Liver (tissue), 9 donors: ENCODE results near the gene ARX. TPM values are rescaled to one million over a fixed set of nuclear protein-coding genes. Genes with fewer than 3 reads are reported as not detected.

Source experiments
- DNase-seq: peaks from one replicate; pipeline ENCODE4 v3.0.0-alpha.2; 2017; ENCODE audit warnings: low spot score
- H3K27ac ChIP-seq, 2 donors: one replicate each; pipeline ENCODE4 v1.7.0; 2013; ENCODE audit warnings: inconsistent platforms in 2 of 2, low read length in 2 of 2, control low read depth in 1 of 2, low read depth in 1 of 2, mild to moderate bottlenecking in 1 of 2
- H3K27me3 ChIP-seq, 4 donors: one replicate each; pipeline versions ENCODE4 v1.6.1 to v1.7.0; 2013; ENCODE audit warnings: low read length in 3 of 4, inconsistent platforms in 1 of 4, mild to moderate bottlenecking in 1 of 4, moderate library complexity in 1 of 4; ENCODE audit not compliant: control insufficient read depth in 4 of 4, insufficient read depth in 4 of 4
- H3K36me3 ChIP-seq, 4 donors: one replicate each; pipeline versions ENCODE4 v1.6.1 to v1.7.0; 2013; ENCODE audit warnings: low read length in 3 of 4, mild to moderate bottlenecking in 3 of 4, low read depth in 1 of 4, moderate library complexity in 1 of 4; ENCODE audit not compliant: control insufficient read depth in 4 of 4, insufficient read depth in 3 of 4
- H3K4me1 ChIP-seq, 4 donors: one replicate each; pipeline versions ENCODE4 v1.6.1 to v1.7.0; 2013; ENCODE audit warnings: low read length in 3 of 4, mild to moderate bottlenecking in 3 of 4, moderate library complexity in 1 of 4; ENCODE audit not compliant: control insufficient read depth in 4 of 4, insufficient read depth in 4 of 4
- H3K4me3 ChIP-seq, 3 donors: one replicate each; pipeline versions ENCODE4 v1.6.1 to v1.7.0; 2013; ENCODE audit warnings: low read length in 3 of 3, control low read depth in 1 of 3, low read depth in 1 of 3, mild to moderate bottlenecking in 1 of 3
- H3K9ac ChIP-seq, 2 donors: one replicate each; pipeline ENCODE4 v1.7.0; 2013; ENCODE audit warnings: low read length in 2 of 2, mild to moderate bottlenecking in 2 of 2, moderate library complexity in 2 of 2, control low read depth in 1 of 2, low read depth in 1 of 2
- H3K9me3 ChIP-seq, 4 donors: one replicate each; pipeline versions ENCODE4 v1.6.1 to v1.7.0; 2013; ENCODE audit warnings: low read length in 3 of 4; ENCODE audit not compliant: control insufficient read depth in 4 of 4
- CTCF ChIP-seq: fragments of 150-350 bp; IDR thresholded peaks from 2 replicates; pipeline ENCODE4 v1.5.1; 2017; ENCODE audit warnings: improper control_type of control experiment, low read depth, low read length; ENCODE audit not compliant: missing input control
- FOXA1 ChIP-seq: IDR thresholded peaks from 2 replicates; pipeline ENCODE4 v1.6.1; 2016; ENCODE audit warnings: antibody characterized with exemption
- FOXA2 ChIP-seq: IDR thresholded peaks from 2 replicates; pipeline ENCODE4 v1.6.1; 2016; ENCODE audit warnings: antibody characterized with exemption
- GABPA ChIP-seq, 2 donors: IDR thresholded peaks in 1 of 2; conservative IDR thresholded peaks in 1 of 2; 2 replicates each; pipeline ENCODE4 v1.6.1; 2016; ENCODE audit warnings: antibody characterized with exemption in 2 of 2, mild to moderate bottlenecking in 1 of 2, moderate library complexity in 1 of 2
- HNF4A ChIP-seq, 2 donors: conservative IDR thresholded peaks; 2 replicates each; pipeline ENCODE4 v1.6.1; 2016; ENCODE audit warnings: antibody characterized with exemption in 2 of 2, mild to moderate bottlenecking in 2 of 2
- JUND ChIP-seq, 2 donors: IDR thresholded peaks; 2 replicates each; pipeline ENCODE4 v1.6.1; 2016; ENCODE audit warnings: antibody characterized with exemption in 2 of 2
- NR2F2 ChIP-seq: IDR thresholded peaks from 2 replicates; pipeline ENCODE4 v1.6.1; 2016; ENCODE audit warnings: antibody characterized with exemption
- RAD21 ChIP-seq, 2 donors: IDR thresholded peaks; 2 replicates each; pipeline ENCODE4 v1.6.1; 2016; ENCODE audit warnings: antibody characterized with exemption in 2 of 2, mild to moderate bottlenecking in 2 of 2
- RXRA ChIP-seq, 2 donors: IDR thresholded peaks; 2 replicates each; pipeline ENCODE4 v1.6.1; 2017 to 2018; ENCODE audit warnings: antibody characterized with exemption in 2 of 2, mild to moderate bottlenecking in 1 of 2
- SP1 ChIP-seq: IDR thresholded peaks from 2 replicates; pipeline ENCODE4 v1.6.1; 2018; ENCODE audit warnings: antibody characterized with exemption, mild to moderate bottlenecking
- TAF1 ChIP-seq: conservative IDR thresholded peaks from 2 replicates; pipeline ENCODE4 v1.6.1; 2016; ENCODE audit warnings: antibody characterized with exemption, mild to moderate bottlenecking
- YY1 ChIP-seq: IDR thresholded peaks from 2 replicates; pipeline ENCODE4 v1.6.1; 2016; ENCODE audit warnings: antibody characterized with exemption, mild to moderate bottlenecking
- ZBTB33 ChIP-seq: IDR thresholded peaks from 2 replicates; pipeline ENCODE4 v1.6.1; 2016; ENCODE audit warnings: antibody characterized with exemption
- WGBS: extraction: QIAGEN DNeasy Blood & Tissue Kit; methylation state at CpG from one replicate; pipeline ENCODE4 v1.1.7; 2013; 5-methylcytosine and 5-hydroxymethylcytosine counted together
- polyA plus RNA-seq, 2 donors: library from polyadenylated mRNA; stranded (reverse) in 1 of 2; unstranded in 1 of 2; fragments of 200-250 nt in 1 of 2; fragments of >200 nt in 1 of 2; fragmentation: Nextera tagmentation in 1 of 2; extraction: Ambion mirVana in 1 of 2; gene quantifications; one replicate each; pipeline versions ENCODE4 v1.2.1 to v1.2.3, GENCODE V29; 2013 to 2015
- total RNA-seq, 2 donors: library from RNA; depleted of rRNA; stranded (reverse); fragments of >200 nt; gene quantifications; one replicate each; pipeline ENCODE4 v1.2.3, GENCODE V29; 2014
- TF ChIP-seq, protein P1 (sequence below): IDR thresholded peaks from 2 replicates; pipeline ENCODE4 v1.6.1; 2016; ENCODE audit warnings: antibody characterized with exemption
- TF ChIP-seq, protein P2 (sequence below): IDR thresholded peaks from 2 replicates; pipeline ENCODE4 v1.6.1; 2016; ENCODE audit warnings: antibody characterized with exemption, mild to moderate bottlenecking
- donor health status: healthy.
- donor health status: healthy.
- donor health status: healthy.
- donor health status: healthy.
- donor health status: healthy.

Gene ARX
- total and polyA plus RNA-seq, 4 donors, result not detected

- no peak for DNase-seq
- Histone ChIP-seq H3K36me3 (no peaks in the 10 kb centered on the region), H3K9ac (no peak overlapping the region), H3K4me1 (peaks cover 0 to 4% (median 1%) of the 10 kb centered on the region in 4 donors), H3K9me3 (no peaks in the 10 kb centered on the region), H3K27me3 (no peaks in the 10 kb centered on the region), H3K4me3 (no peak overlapping the region), H3K27ac (no peak overlapping the region)
- no peak for TF ChIP-seq CTCF
- TF ChIP-seq, protein P1, sequence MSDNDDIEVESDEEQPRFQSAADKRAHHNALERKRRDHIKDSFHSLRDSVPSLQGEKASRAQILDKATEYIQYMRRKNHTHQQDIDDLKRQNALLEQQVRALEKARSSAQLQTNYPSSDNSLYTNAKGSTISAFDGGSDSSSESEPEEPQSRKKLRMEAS, result no peak
- TF ChIP-seq YY1, result no peak
- no peak for TF ChIP-seq ZBTB33
- TF ChIP-seq HNF4A (conservative IDR thresholded peaks at IDR 0.05), result no peak
- TF ChIP-seq FOXA2, result no peak
- no peak for TF ChIP-seq GABPA (IDR thresholded peaks at IDR 0.05 in 1 of 2, conservative IDR thresholded peaks at IDR 0.05 in 1 of 2)
- TF ChIP-seq FOXA1, result no peak
- TF ChIP-seq NR2F2, result no peak
- TF ChIP-seq TAF1, result no peak
- TF ChIP-seq RAD21 (IDR thresholded peaks at IDR 0.05), result no peak
- no peak for TF ChIP-seq JUND (IDR thresholded peaks at IDR 0.05)
- TF ChIP-seq SP1, result no peak
- WGBS, result 95% methylated on average over 3 of the region's 3 CpGs
Observed at GRCh38 chrX:24981030-24981429, 34.7 kb downstream of the ARX start.

DNA sequence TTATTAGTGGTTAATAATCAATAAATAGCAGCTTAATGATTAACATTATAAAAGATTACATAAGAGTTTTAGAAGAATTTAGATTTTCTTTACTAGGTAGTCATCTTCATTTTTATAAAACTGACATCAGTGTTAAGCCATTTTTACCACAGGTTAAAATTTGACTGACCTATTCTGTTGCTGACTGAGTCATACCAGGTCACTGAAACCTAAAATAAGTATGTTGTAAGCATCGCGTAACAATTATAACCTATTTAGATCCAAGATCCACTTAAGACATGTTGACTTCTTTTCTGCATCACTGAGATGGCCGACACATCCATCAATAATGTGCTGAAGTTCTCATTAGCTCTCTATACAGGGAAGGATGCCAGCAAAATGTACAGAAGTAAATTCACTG lies 36.7 kb downstream of the ARX start:
- no peak for TF ChIP-seq FOXA2
- TF ChIP-seq TAF1, result no peak
- TF ChIP-seq RXRA (IDR thresholded peaks at IDR 0.05), result no peak
- TF ChIP-seq NR2F2, result no peak
- TF ChIP-seq JUND (IDR thresholded peaks at IDR 0.05), result no peak
- TF ChIP-seq YY1, result no peak
- no peak for TF ChIP-seq FOXA1
- no peak overlapping the region for H3K4me3 ChIP-seq
- no peaks in the 10 kb centered on the region for H3K27me3 ChIP-seq
- WGBS, result 75% methylated on average over 3 of the region's 3 CpGs
- H3K36me3 ChIP-seq, result no peaks in the 10 kb centered on the region
- H3K9me3 ChIP-seq, result no peaks in the 10 kb centered on the region
- no peak overlapping the region for H3K9ac ChIP-seq
- peaks cover 0 to 4% (median 1%) of the 10 kb centered on the region in 4 donors for H3K4me1 ChIP-seq
- no peak for DNase-seq
- H3K27ac ChIP-seq, result no peak overlapping the region

GRCh38 chrX:24969812-24970211 lies 46.0 kb downstream of the ARX start:
- no peaks in the 10 kb centered on the region for H3K36me3 ChIP-seq
- 96% methylated on average over 5 of the region's 5 CpGs for WGBS
- no peak for TF ChIP-seq HNF4A (conservative IDR thresholded peaks at IDR 0.05)
- TF ChIP-seq, protein P2, sequence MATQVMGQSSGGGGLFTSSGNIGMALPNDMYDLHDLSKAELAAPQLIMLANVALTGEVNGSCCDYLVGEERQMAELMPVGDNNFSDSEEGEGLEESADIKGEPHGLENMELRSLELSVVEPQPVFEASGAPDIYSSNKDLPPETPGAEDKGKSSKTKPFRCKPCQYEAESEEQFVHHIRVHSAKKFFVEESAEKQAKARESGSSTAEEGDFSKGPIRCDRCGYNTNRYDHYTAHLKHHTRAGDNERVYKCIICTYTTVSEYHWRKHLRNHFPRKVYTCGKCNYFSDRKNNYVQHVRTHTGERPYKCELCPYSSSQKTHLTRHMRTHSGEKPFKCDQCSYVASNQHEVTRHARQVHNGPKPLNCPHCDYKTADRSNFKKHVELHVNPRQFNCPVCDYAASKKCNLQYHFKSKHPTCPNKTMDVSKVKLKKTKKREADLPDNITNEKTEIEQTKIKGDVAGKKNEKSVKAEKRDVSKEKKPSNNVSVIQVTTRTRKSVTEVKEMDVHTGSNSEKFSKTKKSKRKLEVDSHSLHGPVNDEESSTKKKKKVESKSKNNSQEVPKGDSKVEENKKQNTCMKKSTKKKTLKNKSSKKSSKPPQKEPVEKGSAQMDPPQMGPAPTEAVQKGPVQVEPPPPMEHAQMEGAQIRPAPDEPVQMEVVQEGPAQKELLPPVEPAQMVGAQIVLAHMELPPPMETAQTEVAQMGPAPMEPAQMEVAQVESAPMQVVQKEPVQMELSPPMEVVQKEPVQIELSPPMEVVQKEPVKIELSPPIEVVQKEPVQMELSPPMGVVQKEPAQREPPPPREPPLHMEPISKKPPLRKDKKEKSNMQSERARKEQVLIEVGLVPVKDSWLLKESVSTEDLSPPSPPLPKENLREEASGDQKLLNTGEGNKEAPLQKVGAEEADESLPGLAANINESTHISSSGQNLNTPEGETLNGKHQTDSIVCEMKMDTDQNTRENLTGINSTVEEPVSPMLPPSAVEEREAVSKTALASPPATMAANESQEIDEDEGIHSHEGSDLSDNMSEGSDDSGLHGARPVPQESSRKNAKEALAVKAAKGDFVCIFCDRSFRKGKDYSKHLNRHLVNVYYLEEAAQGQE, result no peak
- TF ChIP-seq FOXA1, result no peak
- TF ChIP-seq CTCF, result no peak
- TF ChIP-seq GABPA (IDR thresholded peaks at IDR 0.05 in 1 of 2, conservative IDR thresholded peaks at IDR 0.05 in 1 of 2), result no peak
- no peak for TF ChIP-seq RAD21 (IDR thresholded peaks at IDR 0.05)
- no peak for TF ChIP-seq NR2F2
- no peak for TF ChIP-seq SP1
- TF ChIP-seq TAF1, result no peak
- TF ChIP-seq RXRA (IDR thresholded peaks at IDR 0.05), result no peak

More at GRCh38 chrX:24969812-24970211, 46.0 kb downstream of the ARX start:
- H3K4me3 ChIP-seq, result no peak overlapping the region
- H3K9me3 ChIP-seq, result no peaks in the 10 kb centered on the region
- H3K27ac ChIP-seq, result no peak overlapping the region
- no peak overlapping the region for H3K9ac ChIP-seq
- H3K4me1 ChIP-seq, result no peaks in the 10 kb centered on the region
- no peaks in the 10 kb centered on the region for H3K27me3 ChIP-seq
- DNase-seq, result no peak
